Immature natural killer cell (primary cell): Measurements from ENCODE around the gene CALML6. TPM values are rescaled to one million over a fixed set of nuclear protein-coding genes. Genes with fewer than 3 reads are reported as not detected.

Source experiments
- DNase-seq, 3 donors: peaks; one replicate each; pipeline ENCODE4 v3.0.0; 2022; ENCODE audit warnings: mixed read lengths in 1 of 3
- H3K27ac Mint-ChIP-seq, 6 donors: one replicate each; pipeline ENCODE4 v1.8.0; 2020; ENCODE audit warnings: mixed read lengths in 6 of 6, mild to moderate bottlenecking in 5 of 6, inconsistent platforms in 4 of 6, moderate library complexity in 3 of 6
- H3K27me3 Mint-ChIP-seq, 3 donors: one replicate each; pipeline ENCODE4 v1.8.0; 2020 to 2021; ENCODE audit warnings: low read depth in 3 of 3, mild to moderate bottlenecking in 3 of 3, mixed read lengths in 3 of 3, moderate library complexity in 3 of 3, inconsistent platforms in 1 of 3
- H3K36me3 Mint-ChIP-seq, 3 donors: one replicate each; pipeline ENCODE4 v1.8.0; 2020; ENCODE audit warnings: mixed read lengths in 3 of 3, inconsistent platforms in 2 of 3, mild to moderate bottlenecking in 2 of 3
- H3K4me1 Mint-ChIP-seq, 2 donors: one replicate each; pipeline ENCODE4 v1.8.0; 2020; ENCODE audit warnings: inconsistent platforms in 2 of 2, mild to moderate bottlenecking in 2 of 2, mixed read lengths in 2 of 2, moderate library complexity in 1 of 2
- H3K4me3 Mint-ChIP-seq, 5 donors: one replicate each; pipeline ENCODE4 v1.8.0; 2020; ENCODE audit warnings: mild to moderate bottlenecking in 5 of 5, mixed read lengths in 5 of 5, inconsistent platforms in 3 of 5, moderate library complexity in 3 of 5
- H3K9me3 Mint-ChIP-seq, 6 donors: one replicate each; pipeline ENCODE4 v1.8.0; 2020; ENCODE audit warnings: mild to moderate bottlenecking in 6 of 6, mixed read lengths in 6 of 6, inconsistent platforms in 4 of 6, moderate library complexity in 3 of 6
- polyA plus RNA-seq, 3 donors: library from polyadenylated mRNA; unstranded; fragments of 300-500 nt; fragmentation: Illumina TruSeq; gene quantifications; one replicate each; pipeline ENCODE4 v1.2.3, GENCODE V29; 2021

Gene CALML6
- polyA plus RNA-seq, 3 donors from 2014 or later, result not detected

DNA sequence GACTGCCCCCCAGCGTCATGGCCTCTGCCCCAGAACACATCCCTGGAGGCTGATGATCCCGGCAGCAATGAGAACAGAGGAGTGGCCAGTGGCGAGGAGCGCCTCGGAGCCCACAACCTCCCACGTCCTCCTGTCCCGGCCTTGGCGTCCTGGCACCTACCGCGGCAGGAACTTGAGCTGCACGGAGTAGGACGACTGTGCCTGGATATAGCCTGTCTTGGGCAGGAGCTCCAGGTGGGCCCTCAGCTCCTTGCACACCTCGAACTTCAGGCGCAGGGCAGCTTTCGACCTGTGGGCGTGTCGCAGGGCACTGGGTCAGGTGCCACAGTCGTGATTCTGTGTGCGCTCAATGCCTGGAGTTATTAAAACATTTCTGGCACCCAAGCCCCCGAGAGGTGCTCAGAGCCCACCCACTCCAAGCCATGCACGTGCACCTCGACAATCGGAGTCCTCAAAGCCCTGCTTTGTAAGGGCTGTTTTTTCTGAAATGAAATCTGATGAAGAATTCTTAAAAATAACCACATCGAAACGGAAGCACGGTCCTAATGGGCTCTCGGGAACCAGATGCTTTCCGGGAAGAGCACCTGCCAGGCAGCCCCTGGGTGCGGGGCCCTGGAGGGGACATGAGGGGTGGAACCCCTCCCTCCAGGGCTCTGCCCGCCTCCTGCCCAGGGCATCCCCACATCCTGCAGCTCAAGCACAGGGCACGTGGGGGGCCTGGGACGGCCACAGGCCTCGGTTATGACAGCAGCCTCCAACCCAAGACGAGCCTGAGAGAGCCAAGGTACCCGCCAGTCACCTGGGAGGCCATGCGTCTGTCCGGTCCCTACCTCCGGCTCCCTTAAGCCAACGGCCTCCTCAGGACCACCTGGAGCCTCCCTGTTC lies 27.1 kb downstream of the CALML6 start:
- no peak overlapping the region for H3K4me3 Mint-ChIP-seq
- peaks cover 0 to 2% of the 10 kb centered on the region in 2 donors for H3K4me1 Mint-ChIP-seq
- no peaks in the 10 kb centered on the region for H3K36me3 Mint-ChIP-seq
- no peak overlapping the region for H3K27ac Mint-ChIP-seq
- no peak for DNase-seq
- no peaks in the 10 kb centered on the region for H3K9me3 Mint-ChIP-seq
- peaks cover 0 to 3% (median 0%) of the 10 kb centered on the region in 3 donors for H3K27me3 Mint-ChIP-seq

DNA sequence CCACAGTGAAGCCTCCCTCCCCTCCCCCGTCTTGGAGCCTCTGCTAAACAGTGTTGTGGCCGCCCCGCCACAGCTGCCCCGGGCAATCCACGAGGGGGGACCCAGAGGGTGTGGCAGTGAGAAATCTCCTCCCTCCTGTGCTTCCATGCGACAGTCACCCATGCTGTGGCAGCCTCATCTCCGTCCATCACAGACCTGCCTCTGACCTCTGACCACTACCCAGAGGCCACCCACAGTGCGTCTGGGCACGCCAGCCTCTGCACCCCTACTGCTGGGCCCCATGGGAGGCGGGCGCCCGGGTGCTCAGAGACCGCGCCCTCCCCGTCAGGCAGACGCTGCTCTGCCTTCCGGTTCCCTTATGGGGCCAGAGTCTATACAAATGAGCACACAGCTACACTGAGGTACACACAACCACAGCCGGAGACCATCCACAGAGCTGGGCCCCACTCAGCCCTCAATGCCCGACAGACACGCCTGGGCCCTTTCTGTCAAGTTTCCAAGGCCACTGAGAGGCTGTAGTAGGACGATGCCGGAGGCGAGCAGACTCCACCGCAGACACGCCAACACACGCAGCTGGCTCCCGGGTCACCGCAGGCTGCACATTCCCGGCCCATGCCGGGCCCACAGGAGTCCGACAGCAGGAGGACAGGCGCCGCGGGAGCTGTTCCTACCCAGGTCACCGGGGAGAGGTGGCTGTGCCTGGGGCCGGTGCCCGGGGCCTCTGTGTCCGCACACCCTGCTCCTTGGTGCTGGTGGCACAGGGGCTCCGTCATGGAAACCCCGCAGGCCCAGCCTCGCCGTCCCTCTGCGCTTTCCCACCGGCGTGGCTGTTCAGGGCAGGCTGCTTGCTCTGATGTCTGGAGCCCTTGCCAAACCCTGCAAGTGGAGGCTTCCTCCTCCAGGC lies 27.9 kb downstream of the CALML6 start:
- no peak overlapping the region for H3K27ac Mint-ChIP-seq
- H3K27me3 Mint-ChIP-seq, result peaks cover 0 to 3% (median 0%) of the 10 kb centered on the region in 3 donors
- H3K36me3 Mint-ChIP-seq, result no peaks in the 10 kb centered on the region
- H3K4me3 Mint-ChIP-seq, result no peak overlapping the region
- H3K4me1 Mint-ChIP-seq, result peaks cover 0 to 2% of the 10 kb centered on the region in 2 donors
- no peaks in the 10 kb centered on the region for H3K9me3 Mint-ChIP-seq
- DNase-seq, result no peak

DNA sequence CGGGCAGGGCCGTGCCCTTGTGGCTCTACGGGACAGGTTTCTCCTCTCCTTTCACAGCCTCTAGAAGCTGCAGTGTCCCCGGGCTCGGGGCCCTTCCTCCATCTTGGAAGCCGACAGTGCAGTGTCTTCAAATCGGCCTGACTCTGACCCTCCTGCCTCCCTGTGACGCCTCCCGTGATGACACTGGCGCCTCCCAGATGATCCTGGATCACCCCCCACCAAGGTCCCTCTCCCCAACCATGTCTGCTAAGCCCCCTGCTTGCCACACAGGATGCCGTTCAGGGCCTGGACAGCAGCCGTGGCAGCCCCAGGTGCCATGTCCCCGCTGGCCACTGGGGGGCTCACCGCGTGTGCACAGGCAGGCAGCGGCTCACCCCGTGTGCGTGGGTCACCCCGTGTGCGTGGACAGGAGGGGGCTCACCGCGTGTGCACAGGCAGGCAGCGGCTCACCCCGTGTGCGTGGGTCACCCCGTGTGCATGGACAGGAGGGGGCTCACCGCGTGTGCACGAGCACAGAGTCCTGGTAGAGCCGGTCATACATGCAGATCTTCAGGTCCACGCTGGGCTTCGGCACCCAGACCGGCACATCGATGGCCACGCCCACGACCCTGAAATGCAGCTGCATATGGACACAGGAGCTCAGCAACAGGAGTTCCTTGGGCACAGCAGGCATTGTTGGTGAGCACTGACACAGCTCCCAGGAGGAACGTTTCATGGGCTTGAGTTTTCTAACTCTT lies 28.9 kb downstream of the CALML6 start:
- Mint-ChIP-seq H3K9me3 (no peaks in the 10 kb centered on the region), H3K4me1 (peaks cover 0 to 2% of the 10 kb centered on the region in 2 donors), H3K27me3 (peaks cover 0 to 3% (median 0%) of the 10 kb centered on the region in 3 donors), H3K36me3 (no peaks in the 10 kb centered on the region), H3K4me3 (peak overlapping the region in 1 of 5 donors; percentile 17), H3K27ac (no peak overlapping the region)
- DNase-seq, result peak; percentile 26 to 40 (median 32)

DNA sequence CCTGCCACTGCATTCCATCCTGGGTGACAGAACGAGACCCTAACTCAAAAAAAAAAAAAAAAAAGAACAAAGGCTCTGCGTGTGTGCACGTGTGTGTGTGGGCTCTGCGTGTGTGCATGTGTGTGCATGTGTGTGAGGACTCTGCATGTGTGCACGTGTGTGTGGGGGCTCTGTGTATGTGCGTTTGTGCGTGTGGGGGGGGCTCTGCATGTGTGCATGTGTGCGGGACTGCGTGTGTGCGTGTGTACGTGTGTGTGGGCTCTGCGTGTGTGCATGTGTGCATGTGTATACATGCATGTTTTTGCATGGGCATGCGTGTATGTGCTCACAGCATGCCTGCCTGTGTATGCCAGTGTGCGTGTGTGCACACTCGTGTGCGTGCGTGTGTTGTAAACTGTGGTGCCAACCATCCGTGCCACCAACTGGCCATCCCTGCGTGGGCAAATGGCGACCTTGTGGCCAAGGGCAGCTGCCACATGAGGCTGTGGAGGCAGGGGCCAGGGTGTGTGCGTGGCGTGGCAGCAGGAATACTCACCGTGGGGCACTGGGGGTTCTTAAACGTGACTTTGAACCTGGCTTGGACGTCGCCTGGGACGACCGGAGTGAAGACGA lies 30.8 kb downstream of the CALML6 start:
- Mint-ChIP-seq H3K36me3 (no peaks in the 10 kb centered on the region), H3K9me3 (no peaks in the 10 kb centered on the region), H3K27ac (no peak overlapping the region), H3K27me3 (peaks cover 0 to 3% (median 2%) of the 10 kb centered on the region in 3 donors), H3K4me3 (no peak overlapping the region), H3K4me1 (peaks cover 0 to 2% of the 10 kb centered on the region in 2 donors)
- no peak for DNase-seq

DNA sequence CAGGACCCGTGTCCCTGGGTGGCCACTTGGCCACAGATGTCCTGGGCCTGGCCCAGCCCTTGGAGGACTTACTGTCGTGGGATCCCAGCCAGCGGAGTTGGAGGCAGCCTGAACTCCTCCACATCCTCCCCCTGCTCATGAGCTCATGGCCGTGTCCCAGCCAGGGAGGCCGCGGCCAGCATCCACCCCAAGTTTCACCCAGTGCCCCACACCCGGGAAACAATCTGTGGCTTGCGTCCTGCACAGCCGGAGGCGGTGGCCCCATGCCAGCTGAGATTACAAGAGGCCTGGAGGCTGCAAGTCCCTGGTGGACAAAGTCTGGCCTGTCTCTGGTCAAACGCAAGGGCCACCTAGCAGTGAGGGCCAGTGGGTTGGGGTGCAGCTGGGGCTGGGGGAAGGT lies 31.5 kb downstream of the CALML6 start:
- no peak for DNase-seq
- no peaks in the 10 kb centered on the region for H3K36me3 Mint-ChIP-seq
- H3K4me1 Mint-ChIP-seq, result peaks cover 0 to 2% of the 10 kb centered on the region in 2 donors
- H3K9me3 Mint-ChIP-seq, result no peaks in the 10 kb centered on the region
- no peak overlapping the region for H3K27ac Mint-ChIP-seq
- H3K4me3 Mint-ChIP-seq, result no peak overlapping the region
- H3K27me3 Mint-ChIP-seq, result peaks cover under 1 to 3% (median 2%) of the 10 kb centered on the region in 3 donors

DNA sequence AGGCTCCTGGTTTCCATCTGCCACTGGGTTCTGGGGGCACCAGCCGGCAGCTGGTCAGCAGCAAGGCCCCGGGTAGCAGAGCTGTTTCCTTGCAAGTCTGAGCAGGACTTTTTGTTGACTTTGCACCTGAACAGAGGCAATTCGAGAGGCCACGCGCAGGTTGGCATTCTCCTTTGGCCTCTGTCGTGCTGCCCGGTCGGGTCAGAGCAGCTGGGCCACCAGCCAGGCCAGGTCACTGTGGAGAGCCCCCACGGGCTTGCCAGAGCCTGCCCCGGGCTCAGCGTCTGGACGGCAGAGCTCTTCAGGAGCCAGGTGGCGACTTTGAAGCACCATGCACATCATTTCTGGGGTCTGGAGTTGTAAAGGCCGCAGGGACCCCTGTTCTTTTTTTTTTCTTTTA lies 32.4 kb downstream of the CALML6 start:
- no peak overlapping the region for H3K27ac Mint-ChIP-seq
- H3K9me3 Mint-ChIP-seq, result no peaks in the 10 kb centered on the region
- no peaks in the 10 kb centered on the region for H3K36me3 Mint-ChIP-seq
- H3K4me1 Mint-ChIP-seq, result peaks cover 0 to 2% of the 10 kb centered on the region in 2 donors
- H3K4me3 Mint-ChIP-seq, result no peak overlapping the region
- no peak for DNase-seq
- peaks cover 2 to 3% (median 3%) of the 10 kb centered on the region in 3 donors for H3K27me3 Mint-ChIP-seq

DNA sequence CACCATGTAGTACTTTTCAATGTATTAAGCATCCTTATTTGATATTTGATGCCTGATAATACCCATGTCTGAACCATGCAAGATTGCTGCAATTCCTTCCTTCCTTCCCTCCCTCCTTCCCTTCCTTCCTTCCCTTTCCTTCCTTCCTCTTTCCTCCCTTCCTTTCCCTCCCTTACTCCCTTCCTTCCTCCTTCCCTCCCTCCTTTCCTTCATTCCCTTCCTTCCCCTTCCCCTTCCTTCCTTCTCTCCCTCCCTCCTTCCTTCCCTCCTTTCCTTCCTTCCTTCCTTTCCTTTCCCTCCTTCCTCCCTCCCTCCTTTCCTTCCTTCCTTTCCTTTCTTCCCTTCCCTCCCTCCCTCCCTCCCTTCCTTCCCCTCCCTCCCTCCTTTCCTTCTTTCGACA lies 33.7 kb downstream of the CALML6 start:
- no peak for DNase-seq
- Mint-ChIP-seq H3K27me3 (peaks cover 2 to 5% (median 3%) of the 10 kb centered on the region in 3 donors), H3K9me3 (peaks cover 0 to 1% (median 0%) of the 10 kb centered on the region in 6 donors), H3K4me3 (no peak overlapping the region), H3K4me1 (peaks cover 0 to 2% of the 10 kb centered on the region in 2 donors), H3K27ac (no peak overlapping the region), H3K36me3 (no peaks in the 10 kb centered on the region)

DNA sequence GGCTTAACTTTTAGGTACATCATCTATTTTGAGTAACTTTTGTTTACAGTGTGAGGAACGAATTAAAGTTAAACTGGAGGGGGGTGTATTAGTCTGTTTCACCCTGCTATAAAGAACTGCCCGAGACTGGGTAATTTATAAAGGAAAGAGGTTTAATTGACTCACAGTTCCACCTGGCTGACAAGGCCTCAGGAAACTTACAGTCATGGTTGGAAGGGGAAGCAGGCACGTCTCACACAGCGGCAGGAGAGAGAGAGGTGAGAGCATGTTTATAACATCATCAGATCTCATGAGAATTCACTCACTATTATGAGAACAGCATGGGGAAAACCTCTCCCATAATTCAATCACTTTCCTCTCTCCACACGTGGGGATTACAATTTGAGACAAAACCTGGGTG lies 35.9 kb downstream of the CALML6 start:
- H3K9me3 Mint-ChIP-seq, result peaks cover 0 to 2% (median 0%) of the 10 kb centered on the region in 6 donors
- H3K27ac Mint-ChIP-seq, result no peak overlapping the region
- no peak overlapping the region for H3K4me3 Mint-ChIP-seq
- DNase-seq, result no peak
- no peaks in the 10 kb centered on the region for H3K36me3 Mint-ChIP-seq
- peaks cover 0 to 4% of the 10 kb centered on the region in 2 donors for H3K4me1 Mint-ChIP-seq
- peaks cover 2 to 7% (median 4%) of the 10 kb centered on the region in 3 donors for H3K27me3 Mint-ChIP-seq

DNA sequence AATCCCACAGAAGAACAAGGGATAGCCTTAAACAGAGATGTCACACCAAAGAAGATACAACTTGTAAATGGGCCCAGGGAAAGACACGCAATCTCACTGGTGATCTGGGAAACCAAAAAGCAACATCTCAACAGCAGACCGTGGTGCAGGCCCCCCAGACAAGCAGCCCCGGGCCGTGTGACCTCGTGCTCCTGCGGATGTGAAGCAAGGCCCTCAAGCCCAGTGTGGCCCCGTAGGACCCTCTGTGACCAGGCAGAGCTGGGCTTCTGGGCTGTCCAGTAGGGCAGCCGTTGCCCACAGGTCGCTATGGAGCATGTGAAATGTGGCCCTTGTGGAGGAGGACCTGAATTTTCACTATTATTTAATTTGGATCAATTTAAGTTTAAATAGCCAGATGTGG lies 39.0 kb downstream of the CALML6 start:
- H3K36me3 Mint-ChIP-seq, result no peaks in the 10 kb centered on the region
- H3K27ac Mint-ChIP-seq, result no peak overlapping the region
- no peak overlapping the region for H3K4me3 Mint-ChIP-seq
- peaks cover 2 to 7% (median 7%) of the 10 kb centered on the region in 3 donors for H3K27me3 Mint-ChIP-seq
- peaks cover 0 to 2% (median 0%) of the 10 kb centered on the region in 6 donors for H3K9me3 Mint-ChIP-seq
- no peak for DNase-seq
- H3K4me1 Mint-ChIP-seq, result peaks cover 0 to 4% of the 10 kb centered on the region in 2 donors

DNA sequence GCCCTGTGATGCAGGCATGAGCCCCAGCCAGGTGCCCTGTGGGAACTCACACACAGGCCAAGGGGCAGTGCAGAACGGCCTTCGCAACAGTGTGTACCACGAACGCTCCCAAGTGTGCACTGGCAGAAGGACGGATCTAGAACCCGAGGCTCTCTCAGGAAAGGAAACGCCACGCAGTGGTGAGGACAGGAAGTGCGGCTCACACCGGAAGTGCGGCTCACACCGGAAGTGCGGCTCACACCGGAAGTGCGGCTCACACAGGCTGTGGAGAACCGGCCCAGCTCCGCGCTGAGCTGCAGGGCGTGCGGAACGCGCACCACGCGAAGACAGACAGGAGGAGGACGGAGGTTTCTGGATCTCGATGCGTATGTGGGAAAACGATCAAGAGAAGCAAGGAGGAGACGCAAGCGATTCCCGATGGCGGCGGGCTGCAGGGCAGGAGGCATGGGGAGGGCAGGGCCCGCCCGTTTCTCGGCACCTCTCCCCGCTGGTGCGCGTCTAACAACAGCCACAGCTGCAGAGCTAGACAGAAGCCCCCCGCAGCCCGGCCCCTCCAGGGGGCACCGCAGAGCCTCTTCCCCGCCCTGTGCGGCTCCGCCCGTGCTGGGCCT lies 39.9 kb downstream of the CALML6 start:
- peak overlapping the region in 1 of 5 donors; percentile 35 for H3K4me3 Mint-ChIP-seq
- no peaks in the 10 kb centered on the region for H3K36me3 Mint-ChIP-seq
- peak overlapping the region in 5 of 6 donors; percentile 45 to 86 (median 71) for H3K27ac Mint-ChIP-seq
- H3K4me1 Mint-ChIP-seq, result peaks cover 0 to 4% of the 10 kb centered on the region in 2 donors
- H3K27me3 Mint-ChIP-seq, result peaks cover 2 to 9% (median 6%) of the 10 kb centered on the region in 3 donors
- H3K9me3 Mint-ChIP-seq, result peaks cover 0 to 2% (median 0%) of the 10 kb centered on the region in 6 donors
- peak in 2 of 3 donors; percentile 10 to 17 for DNase-seq

DNA sequence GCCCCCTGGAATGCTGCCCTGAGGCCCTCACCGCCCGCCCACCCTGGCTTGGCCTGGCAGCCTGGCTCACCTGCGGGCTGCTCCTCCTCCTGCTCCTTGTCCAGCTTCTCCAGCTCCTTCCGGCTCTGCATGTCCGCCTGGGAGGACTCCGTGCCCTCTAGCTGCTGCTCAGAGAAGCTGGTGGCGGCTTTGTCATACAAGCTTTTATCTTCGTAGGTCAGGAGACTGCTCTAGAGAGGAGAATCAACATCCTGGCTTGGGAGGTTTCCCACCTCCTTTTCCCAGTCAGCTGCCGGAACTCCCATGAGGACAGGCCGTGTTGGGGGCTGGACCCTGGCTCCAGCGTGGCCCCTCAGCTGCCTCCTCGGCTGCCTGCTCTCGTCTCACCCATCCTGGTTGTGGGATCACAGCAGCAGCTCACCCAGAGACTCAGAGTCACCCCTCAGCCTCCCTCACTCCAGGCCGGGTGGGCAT lies 40.6 kb downstream of the CALML6 start:
- H3K27me3 Mint-ChIP-seq, result peaks cover 2 to 9% (median 6%) of the 10 kb centered on the region in 3 donors
- H3K27ac Mint-ChIP-seq, result no peak overlapping the region
- no peak for DNase-seq

DNA sequence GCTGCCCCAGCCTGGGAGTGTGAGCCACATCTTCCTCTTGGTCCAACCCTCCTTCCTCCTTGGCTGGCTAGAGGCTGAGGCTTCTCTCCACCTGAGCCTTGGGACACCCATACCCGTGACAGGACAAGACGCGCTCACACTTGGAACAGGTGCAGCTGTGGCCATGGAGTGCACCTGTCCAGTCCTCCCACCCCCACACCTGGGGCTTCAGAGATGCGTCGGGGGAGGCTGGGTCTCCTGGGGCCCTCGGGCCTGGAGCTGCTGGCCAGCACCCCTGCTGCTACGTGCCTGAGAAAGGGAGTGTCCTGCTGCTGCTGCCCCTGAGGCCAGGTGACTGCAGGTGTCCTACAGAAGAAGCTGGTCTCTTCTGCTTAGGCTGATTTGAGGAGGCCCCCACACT lies 41.0 kb downstream of the CALML6 start:
- Mint-ChIP-seq H3K4me3 (no peak overlapping the region), H3K36me3 (no peaks in the 10 kb centered on the region), H3K9me3 (peaks cover 0 to 2% (median 0%) of the 10 kb centered on the region in 6 donors), H3K4me1 (peaks cover 0 to 4% of the 10 kb centered on the region in 2 donors), H3K27me3 (peaks cover 2 to 13% (median 6%) of the 10 kb centered on the region in 3 donors), H3K27ac (no peak overlapping the region)
- no peak for DNase-seq

More for the DNA sequence above, 40.6 kb downstream of the CALML6 start:
- Mint-ChIP-seq H3K9me3 (peaks cover 0 to 2% (median 0%) of the 10 kb centered on the region in 6 donors), H3K4me3 (no peak overlapping the region), H3K36me3 (no peaks in the 10 kb centered on the region), H3K4me1 (peaks cover 0 to 4% of the 10 kb centered on the region in 2 donors)
